DMS79 treated with DMSO at 0.1 percent for 48 hours (cell line): ENCODE measurements around the gene IKZF1.
A peak's percentile ranks its signal among the peaks of the same experiment; 100 is the strongest.

Experiments
- DNase-seq: peaks from one replicate; lab custom pipeline; 2025; lab: John Stamatoyannopoulos, UW

The IKZF1 gene

DNA sequence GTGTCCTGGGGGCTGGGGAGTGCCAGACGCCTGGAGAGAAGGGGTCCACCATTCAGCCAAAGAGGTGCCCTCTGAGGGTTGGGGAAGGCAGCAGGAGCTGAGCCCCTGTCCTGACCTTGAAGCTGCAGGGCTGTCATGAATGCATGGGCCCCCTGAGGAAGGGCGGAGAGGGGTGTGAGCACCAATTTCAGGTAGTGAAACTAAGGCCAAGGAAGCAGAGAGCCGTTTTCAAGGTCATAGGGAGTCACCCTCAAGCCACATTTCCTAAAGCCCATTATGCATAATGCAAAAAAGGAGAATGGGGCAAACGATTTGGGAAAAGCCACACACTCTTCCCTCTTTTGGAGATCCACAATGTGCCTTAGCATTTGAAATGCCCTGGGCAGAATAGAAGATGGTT, 108.5 kb downstream of the IKZF1 start:
- no peak for DNase-seq

DNA sequence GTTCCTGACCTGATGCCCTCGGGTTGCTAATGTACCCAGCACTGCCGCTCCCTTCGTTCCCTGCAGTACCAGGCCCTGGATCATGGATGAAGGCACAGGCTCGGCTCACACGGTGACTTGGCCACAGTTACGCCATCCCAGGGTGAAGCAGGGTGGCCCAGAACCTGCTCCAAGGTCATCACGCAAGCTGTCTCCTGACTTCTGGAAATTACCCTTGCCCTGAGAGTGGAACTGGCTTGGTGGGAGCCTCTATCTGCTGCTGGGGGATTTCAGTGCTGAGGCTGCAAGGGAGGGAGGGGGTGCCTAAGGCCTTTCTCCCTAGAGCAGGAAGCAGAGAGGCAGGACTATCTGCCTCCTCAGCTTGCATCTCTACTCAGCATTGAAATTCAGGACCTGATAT, 109.0 kb downstream of the IKZF1 start:
- DNase-seq = no peak

DNA sequence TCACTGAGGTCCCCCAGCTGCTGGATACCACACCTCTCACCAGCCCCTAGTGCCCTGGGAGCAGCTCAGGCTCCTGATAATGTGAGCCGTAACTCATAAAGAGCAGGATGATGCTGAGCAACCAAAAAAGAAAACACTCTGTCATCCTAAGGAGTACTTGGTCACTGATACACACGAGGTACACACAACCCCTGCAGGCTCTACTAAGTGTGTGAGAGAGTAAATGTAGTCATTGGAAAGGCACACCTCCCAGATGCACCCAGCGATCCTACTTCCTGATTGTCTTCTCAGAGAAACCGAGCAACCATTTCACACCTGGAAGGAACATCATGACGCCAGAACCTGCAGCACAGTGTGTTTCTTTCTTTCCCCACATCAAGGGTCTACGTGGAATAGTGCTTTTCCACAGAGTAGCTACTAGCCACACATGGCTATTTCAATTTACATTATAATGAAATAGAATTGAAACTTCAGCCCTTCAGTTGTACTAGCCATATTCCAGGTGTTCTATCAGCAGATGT, 111.4 kb downstream of the IKZF1 start:
- DNase-seq = no peak

DNA sequence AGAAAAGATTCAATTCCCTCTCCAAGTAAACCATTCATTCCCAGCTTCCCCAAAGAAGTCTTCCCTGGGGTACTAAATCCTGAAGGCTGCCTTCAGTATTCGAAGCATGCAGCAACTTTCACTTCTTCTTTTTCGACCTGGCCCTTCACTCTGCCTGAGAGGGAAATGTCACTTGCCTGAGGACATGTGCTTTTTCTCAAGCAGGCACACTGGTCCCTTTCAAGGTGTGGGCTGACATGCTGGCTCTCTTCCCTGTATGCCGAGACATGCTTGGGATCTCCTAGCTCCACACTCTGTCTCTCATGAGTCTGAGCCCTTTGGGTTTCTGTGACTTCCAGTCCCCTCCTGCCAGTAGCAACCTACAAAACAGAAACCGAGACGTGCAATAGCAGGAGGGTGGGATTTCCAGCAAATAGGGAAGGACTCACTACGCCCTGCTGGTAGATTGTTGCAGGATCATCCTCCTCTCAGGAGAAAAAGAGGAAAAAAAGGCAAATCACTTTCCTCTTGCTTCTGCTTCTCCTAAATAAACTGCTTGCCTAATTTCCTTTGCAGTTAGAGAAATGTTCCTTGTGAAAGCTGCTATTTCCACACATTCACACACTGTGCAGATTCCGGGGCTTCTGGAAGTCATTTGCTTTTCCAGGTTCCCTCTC, 112.1 kb downstream of the IKZF1 start:
- no peak for DNase-seq

DNA sequence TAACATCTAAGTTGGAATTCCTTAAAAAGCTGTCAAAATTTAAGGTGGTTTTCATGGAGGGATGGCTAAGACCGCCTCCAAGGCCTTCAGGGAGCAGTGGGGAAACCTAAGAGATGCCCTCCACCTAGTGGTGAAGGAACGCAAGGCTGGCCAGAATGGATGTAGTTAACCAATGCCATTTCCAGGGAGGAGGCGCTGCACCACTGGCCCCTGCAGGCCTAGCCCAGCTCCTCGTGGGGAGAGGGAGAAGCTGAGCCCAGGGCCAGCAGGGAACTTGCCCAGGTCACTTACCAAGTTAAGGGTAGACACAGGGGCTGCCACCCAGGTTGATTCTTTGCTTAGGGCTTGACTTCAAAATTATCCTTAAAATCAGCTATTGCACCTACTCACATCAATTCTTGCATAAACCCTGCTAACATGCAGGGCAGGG, 113.6 kb downstream of the IKZF1 start:
- DNase-seq = peak; percentile 51

DNA sequence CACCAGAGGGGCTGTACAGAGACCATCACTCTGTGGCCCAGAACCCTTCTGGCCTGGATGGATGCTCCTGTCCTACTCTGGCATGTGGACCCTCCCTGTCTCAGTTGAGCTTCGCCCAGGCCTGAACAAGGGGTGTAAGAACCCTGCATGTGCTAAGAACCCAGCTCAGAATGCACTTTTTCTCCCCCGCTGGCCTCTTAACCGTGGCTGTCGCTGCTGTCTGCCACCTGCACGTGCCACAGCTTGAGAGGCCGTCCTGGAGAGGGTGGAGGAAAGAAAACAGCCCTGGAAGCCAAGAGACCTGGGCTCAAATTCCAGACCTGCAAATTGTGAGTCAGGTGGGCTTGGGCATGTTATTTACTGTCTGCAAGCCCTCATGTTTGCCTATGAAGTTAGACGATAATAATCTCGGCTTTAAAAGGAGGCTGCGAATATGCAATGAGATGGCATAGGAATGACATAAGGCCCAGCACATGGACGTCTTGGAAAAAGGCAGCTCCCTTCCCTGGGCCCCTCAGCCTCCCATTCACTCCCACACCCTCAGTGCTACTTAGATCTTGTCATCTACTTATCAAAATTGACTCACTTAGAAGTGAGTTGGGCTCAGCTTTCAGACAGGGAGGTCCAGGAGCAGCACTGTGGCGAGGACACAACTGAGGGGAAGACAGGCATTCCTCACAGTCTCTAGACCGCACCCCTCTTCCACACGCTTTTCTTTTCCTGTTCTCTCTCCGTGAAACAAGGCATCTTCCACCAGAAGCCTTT, 114.2 kb downstream of the IKZF1 start:
- peak; percentile 60 for DNase-seq

DNA sequence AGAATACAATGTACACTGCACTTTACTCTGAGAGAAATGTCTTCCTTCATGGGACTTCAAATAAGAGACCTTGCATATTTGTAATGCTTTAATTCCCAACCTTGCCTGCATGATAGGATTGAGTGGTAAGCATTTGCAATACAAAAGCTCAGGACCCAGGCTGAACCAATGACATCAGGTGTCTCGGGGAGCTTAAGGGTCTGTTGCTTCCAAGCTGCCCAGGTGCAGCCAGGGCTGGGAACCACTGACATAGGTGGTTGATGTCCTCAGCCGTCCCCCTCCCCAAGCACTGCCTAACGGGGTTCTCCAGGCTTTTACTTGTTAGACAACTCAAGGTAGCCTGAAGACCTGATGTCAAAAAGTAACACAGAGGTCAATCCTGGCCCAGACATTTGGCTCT, 116.5 kb downstream of the IKZF1 start:
- no peak for DNase-seq

DNA sequence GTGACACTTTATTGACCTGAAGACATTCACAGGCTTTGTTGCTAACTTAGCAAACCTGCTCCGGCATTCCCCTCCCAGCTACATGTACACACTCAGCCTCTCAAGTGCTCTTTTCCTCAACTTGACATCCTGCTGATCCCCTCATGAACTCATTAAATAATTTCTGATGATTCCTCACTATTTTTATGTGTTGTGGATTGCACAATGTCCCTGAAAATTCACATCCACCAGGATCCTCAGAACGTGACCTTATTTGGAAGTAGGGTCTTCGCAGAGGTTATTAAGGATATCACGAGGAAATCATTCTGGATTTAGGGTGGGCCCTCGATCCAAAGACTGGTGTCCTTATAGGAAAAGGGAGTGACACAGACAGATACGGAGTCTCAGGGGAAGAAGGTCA, 118.3 kb downstream of the IKZF1 start:
- peak; percentile 73 for DNase-seq

DNA sequence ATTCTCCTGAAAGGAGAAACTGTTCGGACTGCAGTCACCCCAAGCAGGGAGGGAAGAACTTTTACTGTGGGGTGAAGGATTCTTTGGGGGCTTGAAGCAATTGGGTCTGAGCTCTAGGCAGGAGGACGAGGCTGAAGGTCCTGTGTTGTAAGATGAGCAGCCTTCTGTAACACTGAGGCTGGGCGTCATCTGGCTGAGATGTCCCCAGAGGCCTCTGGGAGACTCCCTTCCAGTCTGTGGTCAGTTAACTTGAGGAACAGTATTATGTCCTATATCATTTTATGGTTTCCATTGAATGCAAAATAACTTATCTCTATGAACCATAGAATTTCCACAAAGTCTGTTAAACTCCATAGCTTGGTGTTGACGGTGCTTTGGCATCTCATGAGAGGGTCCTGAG, 119.3 kb downstream of the IKZF1 start:
- DNase-seq = no peak

DNA sequence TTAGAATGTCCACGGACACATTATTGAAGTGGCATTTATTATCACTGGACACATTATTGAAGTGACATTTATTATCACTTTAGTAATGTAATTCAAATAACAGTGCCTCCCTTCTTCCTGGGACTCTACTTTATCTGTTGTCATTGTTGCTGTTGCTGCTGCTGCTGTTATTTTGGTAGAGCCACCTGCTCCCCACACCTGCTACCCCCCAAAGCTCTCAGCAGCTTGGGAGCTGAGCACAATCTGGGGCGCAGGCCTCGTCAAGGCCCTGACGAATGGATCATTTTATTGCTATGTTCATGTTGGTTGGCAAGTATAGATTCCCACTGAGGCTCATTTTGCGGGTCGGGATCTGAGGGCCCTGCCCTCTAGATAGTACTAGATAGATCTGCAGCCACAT, 120.8 kb downstream of the IKZF1 start:
- DNase-seq = no peak

DNA sequence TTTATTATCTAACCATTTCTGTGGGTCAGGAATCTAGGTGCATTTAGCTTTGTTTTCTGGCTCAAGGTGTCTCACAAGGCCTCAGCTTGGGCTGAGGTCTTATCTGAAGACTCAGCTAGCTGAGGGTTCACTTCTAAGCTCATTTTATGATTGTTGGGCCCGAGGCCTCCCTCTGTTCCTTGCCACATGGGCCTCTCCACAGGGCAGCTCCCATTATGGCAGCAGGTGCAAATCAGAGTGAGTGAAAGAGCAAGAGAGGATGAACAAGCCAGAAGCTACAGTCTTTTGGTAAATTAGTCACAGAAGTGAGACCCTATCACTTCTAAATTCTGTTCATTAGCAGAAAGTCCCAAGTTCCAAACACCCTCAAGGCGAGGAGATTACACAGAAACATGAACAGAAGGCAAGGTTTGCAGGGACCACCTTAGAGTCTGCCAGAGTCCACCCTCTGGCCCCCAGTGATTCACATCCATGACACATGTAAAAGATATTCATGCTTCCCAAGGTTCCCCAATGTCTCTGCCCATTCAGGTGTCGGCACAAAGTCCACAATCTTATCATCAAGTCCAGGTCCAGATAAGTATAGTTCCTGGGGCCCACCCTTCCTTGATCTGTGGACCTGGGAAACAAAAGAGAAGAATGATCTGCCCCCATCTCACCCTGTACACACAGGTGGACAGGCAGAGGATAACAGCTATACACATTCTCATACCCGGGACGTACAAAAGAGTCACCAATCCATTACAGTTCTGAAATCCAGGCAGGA, 121.9 kb downstream of the IKZF1 start:
- no peak for DNase-seq

DNA sequence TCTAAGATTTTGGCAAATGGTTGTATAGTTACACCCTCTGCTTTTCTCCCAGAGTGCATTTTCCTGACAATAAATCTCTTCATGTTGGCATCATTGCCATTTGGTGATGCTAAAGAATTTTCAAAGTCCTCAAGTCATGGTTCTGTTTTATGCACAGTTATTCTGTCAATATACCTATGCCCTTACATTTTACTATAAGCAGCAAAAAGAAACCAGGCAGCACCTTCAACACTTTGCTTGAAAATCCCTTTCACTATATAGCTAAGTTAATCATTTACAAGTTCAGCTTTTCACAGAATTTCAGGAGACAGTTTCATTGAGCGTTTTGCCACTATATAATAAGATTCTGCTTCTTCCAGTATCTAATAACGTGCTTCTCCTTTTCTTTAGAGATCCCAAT, 123.0 kb downstream of the IKZF1 start:
- no peak for DNase-seq

DNA sequence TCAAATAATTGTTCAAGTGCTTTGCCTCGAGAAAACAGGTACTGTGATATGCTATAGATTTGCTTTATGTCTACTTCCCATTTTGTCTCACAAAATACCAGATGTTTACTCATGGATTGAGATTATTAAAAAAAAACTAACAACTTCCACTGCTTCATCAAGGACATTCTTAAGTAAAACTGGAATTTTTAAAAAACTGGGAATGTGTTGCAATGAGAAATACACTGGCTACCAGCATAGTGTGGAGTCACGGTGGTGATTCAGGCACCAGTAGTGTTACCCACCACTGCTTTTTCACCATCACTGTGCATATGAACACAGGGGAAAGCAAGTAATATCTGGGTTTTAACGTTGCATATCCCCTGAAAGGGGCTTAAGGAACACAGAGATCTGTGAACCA, 124.4 kb downstream of the IKZF1 start:
- DNase-seq = no peak

DNA sequence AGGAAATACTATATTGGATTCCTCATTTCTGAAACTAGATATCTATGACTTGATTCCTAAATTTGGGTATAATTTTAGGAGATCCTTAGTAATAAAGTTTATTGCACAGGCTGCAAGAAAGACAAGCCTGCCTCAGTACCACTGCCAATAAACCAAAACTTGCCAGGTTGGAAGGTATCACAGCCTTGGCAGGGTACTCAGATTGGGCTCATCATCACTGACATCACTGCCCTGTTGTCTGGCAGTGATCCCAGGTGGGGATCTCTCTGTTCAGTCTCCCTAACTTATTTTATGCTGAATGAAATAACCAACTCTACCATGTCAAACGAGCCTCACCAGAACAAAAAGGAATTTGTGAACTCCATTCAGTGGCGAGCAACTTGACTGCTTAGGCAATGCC, 126.8 kb downstream of the IKZF1 start:
- DNase-seq = no peak

DNA sequence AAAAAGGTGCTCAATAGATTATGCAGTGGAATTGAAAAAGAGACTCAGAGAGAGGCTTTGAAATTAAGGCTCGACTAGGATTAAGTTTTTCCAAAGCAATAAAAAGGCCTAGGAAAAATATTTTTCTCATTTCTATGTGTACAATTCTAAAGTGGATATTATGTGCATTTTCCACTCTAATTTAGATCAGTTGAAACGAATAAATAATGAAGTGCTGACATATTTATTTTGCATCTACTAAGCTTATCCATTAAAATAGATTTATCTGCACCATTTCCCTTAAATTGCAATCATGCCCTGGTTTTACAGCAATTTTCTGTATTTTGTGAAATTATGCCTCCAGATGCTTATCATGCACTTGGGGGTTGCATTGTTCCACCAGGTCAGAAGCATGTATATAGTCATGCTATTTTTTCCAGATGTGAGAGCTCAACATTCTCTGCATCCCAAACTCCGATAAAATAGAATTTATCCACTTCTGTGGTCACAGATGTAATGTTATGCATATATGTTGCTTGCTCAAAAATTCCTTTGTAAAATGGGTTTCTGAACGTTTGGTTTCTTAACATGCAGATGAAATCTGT, 127.3 kb downstream of the IKZF1 start:
- DNase-seq = no peak

DNA sequence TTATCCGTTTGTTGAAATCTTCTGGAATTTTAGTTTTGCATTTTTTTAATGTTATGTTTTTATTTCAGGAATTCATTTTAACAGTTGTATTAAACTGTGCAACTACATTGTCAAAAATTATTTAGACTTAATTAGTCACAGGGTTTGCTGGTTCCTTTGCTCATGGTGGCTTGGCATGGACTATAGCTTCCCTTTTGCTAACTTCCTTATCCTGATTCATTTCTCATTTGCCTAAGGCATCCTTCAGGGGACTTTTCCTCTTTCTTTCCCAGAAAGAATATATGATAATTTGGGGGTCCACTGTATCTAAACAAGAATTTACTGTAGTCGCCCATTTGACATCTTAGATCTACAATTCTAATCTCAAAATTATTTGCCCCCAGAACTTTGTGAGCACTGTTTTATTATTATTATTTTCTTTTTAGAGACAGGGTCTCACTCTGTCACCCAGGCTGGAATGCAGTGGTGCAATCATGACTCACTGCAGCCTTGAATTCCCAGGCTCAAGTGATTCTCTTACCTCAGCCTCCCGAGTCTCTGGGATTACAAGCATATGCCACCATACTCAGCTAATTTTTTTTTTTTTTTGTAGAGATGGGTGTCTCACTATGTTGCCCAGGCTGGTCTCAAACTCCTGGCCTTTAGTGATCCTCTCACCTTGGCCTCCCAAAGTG, 131.8 kb downstream of the IKZF1 start:
- no peak for DNase-seq

DNA sequence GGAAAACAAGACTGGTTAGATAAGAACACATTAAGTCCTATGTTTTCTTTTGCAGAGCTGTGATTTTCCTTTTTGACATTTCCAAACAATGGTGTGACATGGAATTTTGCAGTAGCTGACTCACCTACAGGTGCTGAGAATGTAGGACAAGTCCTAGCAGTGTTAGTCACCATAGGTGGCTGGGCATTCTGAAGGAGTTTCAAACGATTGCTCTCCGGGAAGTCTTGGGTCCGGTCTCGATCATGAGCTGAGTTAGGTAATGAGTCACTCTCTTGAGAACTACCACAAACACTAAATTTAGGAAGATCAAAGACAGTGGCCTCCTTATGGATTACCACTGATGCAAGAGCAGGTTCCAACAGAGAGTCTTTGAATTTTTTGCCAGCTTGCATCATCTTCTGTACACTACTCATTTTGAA, 142.0 kb downstream of the IKZF1 start:
- DNase-seq = no peak

DNA sequence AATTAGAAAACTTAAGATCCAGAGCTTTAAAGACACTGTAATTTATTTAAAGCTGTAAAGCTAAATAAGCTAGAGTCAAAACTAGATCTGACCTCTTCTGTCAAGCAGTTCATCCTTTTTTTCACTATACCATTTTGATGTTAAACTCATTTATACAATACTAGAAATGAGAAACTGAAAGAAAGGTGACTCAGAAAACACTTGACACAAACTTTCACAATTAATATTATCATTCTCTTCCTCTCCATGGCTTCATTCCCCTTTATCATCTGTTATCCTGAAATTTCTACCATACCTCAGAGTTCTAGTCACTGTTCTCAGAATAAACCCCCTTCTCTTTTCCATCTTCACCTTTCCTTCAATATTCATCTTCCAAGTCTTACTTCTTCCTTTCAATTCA, 144.3 kb downstream of the IKZF1 start:
- no peak for DNase-seq

DNA sequence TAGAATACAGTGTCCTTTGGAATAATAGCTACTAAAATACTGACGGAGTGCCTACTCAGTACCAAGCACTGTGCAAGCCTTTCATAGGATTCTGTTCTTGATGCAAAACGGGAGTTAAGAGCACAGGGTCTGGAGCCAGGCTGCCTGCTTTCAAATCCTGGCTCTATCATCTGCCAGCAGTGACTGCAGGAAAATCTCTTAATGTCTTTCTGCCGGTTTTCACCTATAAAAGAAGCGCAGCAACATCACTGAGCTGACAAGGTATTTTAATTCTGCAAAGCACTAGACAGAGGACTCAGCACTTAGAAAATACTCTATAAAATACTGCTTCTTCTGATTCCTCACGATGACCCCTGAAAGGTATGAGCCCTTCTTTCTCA, 145.0 kb downstream of the IKZF1 start:
- peak; percentile 43 for DNase-seq

DNA sequence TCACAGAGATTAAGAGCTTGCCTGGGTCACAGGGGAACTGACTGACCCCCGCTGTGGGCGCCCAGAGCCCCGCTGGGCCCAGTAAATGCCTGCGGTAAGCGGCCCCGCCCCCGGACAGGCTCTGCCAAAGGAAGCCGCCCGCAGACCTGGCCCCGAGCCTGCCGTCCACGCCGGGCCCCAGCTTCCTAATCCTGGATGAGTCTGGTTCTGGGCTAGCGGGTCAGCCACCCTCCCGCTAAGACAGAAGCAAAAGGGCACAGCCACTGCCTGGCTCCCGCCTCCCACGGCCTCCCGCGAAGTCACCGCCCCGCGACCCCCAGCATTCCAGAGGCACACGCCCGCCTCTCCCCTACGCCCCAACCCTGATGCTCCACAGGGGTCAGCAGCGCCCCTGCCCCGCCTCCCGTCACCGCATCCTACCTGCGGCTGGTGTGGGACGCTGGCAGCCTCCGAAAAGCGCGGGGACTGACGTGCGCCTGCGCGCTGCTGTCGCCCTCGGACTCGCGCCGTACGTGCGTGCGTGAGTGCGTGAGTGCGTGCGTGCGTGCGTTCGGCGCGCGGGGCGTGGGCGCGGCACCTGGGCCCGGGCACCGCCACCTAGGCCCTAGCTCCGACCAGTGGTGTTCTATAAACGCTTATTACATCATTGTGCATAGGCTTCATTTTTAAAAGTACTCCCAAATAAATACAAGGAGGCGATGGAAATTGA, 145.5 kb downstream of the IKZF1 start, which contains the start of gene FIGNL1:
FIGNL1 (minus strand) TSS at position 470 of the 709 bp plus-strand sequence. CDS start 3,063 bp downstream, outside the sequence.
- DNase-seq = peak; percentile 82

DNA sequence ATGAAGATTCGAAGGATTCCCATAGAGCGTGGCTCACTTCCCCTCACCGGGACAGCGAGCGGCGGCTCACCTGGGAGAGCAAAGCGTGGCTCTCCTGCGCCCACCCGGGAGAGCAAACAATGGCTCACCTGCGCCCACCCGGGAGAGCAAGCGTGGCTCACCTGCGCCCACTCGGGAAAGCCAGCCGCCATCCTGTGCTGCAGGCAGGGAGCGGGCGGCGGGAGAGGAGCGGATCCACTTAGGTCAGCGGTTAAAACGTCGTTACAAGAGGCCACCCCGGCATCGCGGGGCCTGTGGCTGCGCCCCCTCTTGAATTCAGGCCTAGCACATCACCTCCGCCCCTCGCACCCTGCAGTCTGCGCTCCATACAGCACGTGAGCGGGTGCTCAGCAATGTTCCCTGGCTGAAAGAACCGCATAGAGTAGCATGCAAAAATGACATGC, 146.1 kb downstream of the IKZF1 start:
- DNase-seq = peak; percentile 62
